DMS114 treated with DMSO at 0.1 percent for 48 hours (cell line): ENCODE data around the gene TMEM255B.

Experiments
- DNase-seq: peaks from one replicate; lab custom pipeline; 2025; ENCODE audit not compliant: unreplicated experiment; lab: John Stamatoyannopoulos, UW

TMEM255B gene

GRCh38 chr13:113766035-113766800 lies 7.2 kb downstream of the TMEM255B start:
- no peak for DNase-seq

GRCh38 chr13:113767366-113767765 lies 8.3 kb downstream of the TMEM255B start:
- DNase-seq: no peak

- DNase-seq: no peak
Observed at GRCh38 chr13:113768018-113768905, 9.2 kb downstream of the TMEM255B start.

- no peak for DNase-seq
Observed at GRCh38 chr13:113769106-113769505, 10.1 kb downstream of the TMEM255B start.

GRCh38 chr13:113769881-113770280 lies 10.9 kb downstream of the TMEM255B start:
- DNase-seq: no peak

GRCh38 chr13:113770441-113770840 lies 11.4 kb downstream of the TMEM255B start:
- DNase-seq: no peak

- no peak for DNase-seq
Observed at GRCh38 chr13:113770937-113771336, 11.9 kb downstream of the TMEM255B start.

- no peak for DNase-seq
Observed at GRCh38 chr13:113771709-113772331, 12.8 kb downstream of the TMEM255B start.

GRCh38 chr13:113774177-113775107 lies 15.4 kb downstream of the TMEM255B start:
- DNase-seq: no peak

GRCh38 chr13:113775451-113776145 lies 16.6 kb downstream of the TMEM255B start:
- DNase-seq: no peak

- no peak for DNase-seq
Observed at GRCh38 chr13:113776231-113777125, 17.5 kb downstream of the TMEM255B start.

- no peak for DNase-seq
Observed at GRCh38 chr13:113777311-113778260, 18.6 kb downstream of the TMEM255B start.

GRCh38 chr13:113781571-113781970 lies 22.5 kb downstream of the TMEM255B start:
- DNase-seq: no peak

- DNase-seq: no peak
Observed at GRCh38 chr13:113782472-113782871, 23.4 kb downstream of the TMEM255B start.

- no peak for DNase-seq
Observed at GRCh38 chr13:113783200-113783881, 24.3 kb downstream of the TMEM255B start.

GRCh38 chr13:113783966-113784644 lies 25.1 kb downstream of the TMEM255B start:
- DNase-seq: no peak

GRCh38 chr13:113784645-113785024 lies 25.6 kb downstream of the TMEM255B start:
- DNase-seq: no peak
